GM18520 (cell line): Measurements from ENCODE around the gene STK32C.

Experiments used
- ATAC-seq: cut with Tn5 transposase; IDR thresholded peaks from one replicate; pipeline ENCODE4 v1.9.1; 2021; ENCODE audit not compliant: unreplicated experiment

Gene STK32C

GRCh38 chr10:132250481-132251475 lies 57.0 kb downstream of the STK32C start:
- ATAC-seq = no peak

GRCh38 chr10:132249824-132250375 lies 57.9 kb downstream of the STK32C start:
- no peak for ATAC-seq

GRCh38 chr10:132249226-132249724 lies 58.5 kb downstream of the STK32C start:
- no peak for ATAC-seq

- ATAC-seq = no peak
Measured at GRCh38 chr10:132248455-132249225, 59.1 kb downstream of the STK32C start.

- ATAC-seq = no peak
Measured at GRCh38 chr10:132247943-132248342, 59.8 kb downstream of the STK32C start.

- no peak for ATAC-seq
Measured at GRCh38 chr10:132246296-132246695, 61.5 kb downstream of the STK32C start.

GRCh38 chr10:132245056-132245455 lies 62.7 kb downstream of the STK32C start:
- no peak for ATAC-seq

GRCh38 chr10:132243626-132244025 lies 64.1 kb downstream of the STK32C start:
- ATAC-seq = no peak

- ATAC-seq = no peak
Measured at GRCh38 chr10:132243141-132243540, 64.6 kb downstream of the STK32C start.

GRCh38 chr10:132242103-132242840 lies 65.5 kb downstream of the STK32C start:
- no peak for ATAC-seq

GRCh38 chr10:132241496-132241895 lies 66.3 kb downstream of the STK32C start:
- no peak for ATAC-seq

GRCh38 chr10:132241086-132241485 lies 66.7 kb downstream of the STK32C start:
- no peak for ATAC-seq

GRCh38 chr10:132240581-132240980 lies 67.2 kb downstream of the STK32C start:
- ATAC-seq = no peak

GRCh38 chr10:132240156-132240555 lies 67.6 kb downstream of the STK32C start:
- no peak for ATAC-seq

- no peak for ATAC-seq
Measured at GRCh38 chr10:132239126-132240031, 68.4 kb downstream of the STK32C start.

GRCh38 chr10:132238371-132239125 lies 69.2 kb downstream of the STK32C start:
- no peak for ATAC-seq

GRCh38 chr10:132237871-132238270 lies 69.9 kb downstream of the STK32C start:
- ATAC-seq = no peak

- ATAC-seq = no peak
Measured at GRCh38 chr10:132237396-132237795, 70.4 kb downstream of the STK32C start.

- ATAC-seq = no peak
Measured at GRCh38 chr10:132236881-132237280, 70.9 kb downstream of the STK32C start.
